Measurements from ENCODE around the gene CTSW.

Gene CTSW

GRCh38 chr11:65858681-65859087, 21.0 kb upstream of the CTSW start:
- H3K27me3 ChIP-seq = no peaks in the 10 kb centered on the region
- peak overlapping the region; percentile 96 for H3K27ac ChIP-seq
- H3K4me3 ChIP-seq (ENCODE audit: low read depth in 1 of 2, low read length in 1 of 2) = peak overlapping the region; percentile 97 to 98
- H3K4me1 ChIP-seq (ENCODE audit: control insufficient read depth in 1 of 2, insufficient read depth in 1 of 2, low read depth in 1 of 2, low read length in 1 of 2) = peaks cover 64 to 65% of the 10 kb centered on the region in 2 experiments
- H3K36me3 ChIP-seq = peaks cover 43% of the 10 kb centered on the region
- TF ChIP-seq CTCF (IDR thresholded peaks at IDR 0.05) = no peak
- H3K9me3 ChIP-seq = no peaks in the 10 kb centered on the region

GRCh38 chr11:65859095-65859811, 20.4 kb upstream of the CTSW start:
- peaks cover 58 to 62% of the 10 kb centered on the region in 2 experiments for H3K4me1 ChIP-seq (ENCODE audit: control insufficient read depth in 1 of 2, insufficient read depth in 1 of 2, low read depth in 1 of 2, low read length in 1 of 2)
- peak overlapping the region; percentile 97 to 98 for H3K4me3 ChIP-seq (ENCODE audit: low read depth in 1 of 2, low read length in 1 of 2)
- H3K27me3 ChIP-seq = no peaks in the 10 kb centered on the region
- H3K27ac ChIP-seq = peak overlapping the region; percentile 96
- H3K9me3 ChIP-seq = no peaks in the 10 kb centered on the region
- peaks cover 43% of the 10 kb centered on the region for H3K36me3 ChIP-seq
- TF ChIP-seq CTCF (IDR thresholded peaks at IDR 0.05) = peak; percentile 40

GRCh38 chr11:65859812-65860277, 19.8 kb upstream of the CTSW start:
- no peak for TF ChIP-seq CTCF (IDR thresholded peaks at IDR 0.05)
- no peaks in the 10 kb centered on the region for H3K9me3 ChIP-seq
- peaks cover 55 to 56% of the 10 kb centered on the region in 2 experiments for H3K4me1 ChIP-seq (ENCODE audit: control insufficient read depth in 1 of 2, insufficient read depth in 1 of 2, low read depth in 1 of 2, low read length in 1 of 2)
- peak overlapping the region; percentile 97 to 98 for H3K4me3 ChIP-seq (ENCODE audit: low read depth in 1 of 2, low read length in 1 of 2)
- H3K36me3 ChIP-seq = peaks cover 43% of the 10 kb centered on the region
- no peaks in the 10 kb centered on the region for H3K27me3 ChIP-seq
- H3K27ac ChIP-seq = peak overlapping the region; percentile 96

- peaks cover 48 to 49% of the 10 kb centered on the region in 2 experiments for H3K4me1 ChIP-seq (ENCODE audit: control insufficient read depth in 1 of 2, insufficient read depth in 1 of 2, low read depth in 1 of 2, low read length in 1 of 2)
- TF ChIP-seq CTCF (IDR thresholded peaks at IDR 0.05) = peak; percentile 69
- H3K4me3 ChIP-seq (ENCODE audit: low read depth in 1 of 2, low read length in 1 of 2) = peak within 1 kb of the TSS; percentile 97 to 98
- H3K9me3 ChIP-seq = no peaks in the 10 kb centered on the region
- peak within 1 kb of the TSS; percentile 96 for H3K27ac ChIP-seq
- no peaks in the 10 kb centered on the region for H3K27me3 ChIP-seq
- peaks cover 43% of the 10 kb centered on the region for H3K36me3 ChIP-seq
These were observed 19.1 kb upstream of the CTSW start, which contains the start of gene MUS81 for GRCh38 chr11:65860278-65861164. Gene MUS81 (plus strand): TSS chr11:65860433. CDS start chr11:65860754, 321 bp downstream.

GRCh38 chr11:65861165-65861505, 18.5 kb upstream of the CTSW start:
- H3K27me3 ChIP-seq = no peaks in the 10 kb centered on the region
- H3K4me1 ChIP-seq (ENCODE audit: control insufficient read depth in 1 of 2, insufficient read depth in 1 of 2, low read depth in 1 of 2, low read length in 1 of 2) = peaks cover 42 to 43% of the 10 kb centered on the region in 2 experiments
- peak overlapping the region; percentile 97 to 98 for H3K4me3 ChIP-seq (ENCODE audit: low read depth in 1 of 2, low read length in 1 of 2)
- peaks cover 43% of the 10 kb centered on the region for H3K36me3 ChIP-seq
- H3K9me3 ChIP-seq = no peaks in the 10 kb centered on the region
- H3K27ac ChIP-seq = peak overlapping the region; percentile 96
- TF ChIP-seq CTCF (IDR thresholded peaks at IDR 0.05) = no peak
